Heart right ventricle (tissue), 16 donors: Measurements from ENCODE around the gene PLA2G4A. TPM values are rescaled to one million over a fixed set of nuclear protein-coding genes. Genes with fewer than 3 reads are reported as not detected.

Experiments
- ATAC-seq, 8 donors: fragments of 200-7000 bp; cut with Tn5 transposase; one replicate each; pipeline ENCODE4 v1.9.1; 2020; ENCODE audit warnings: mild to moderate bottlenecking in 8 of 8, moderate library complexity in 8 of 8, moderate number of reproducible peaks in 1 of 8
- DNase-seq, 2 donors: peaks; one replicate each; pipeline ENCODE4 v3.0.0-alpha.2; 2020
- H3K27ac ChIP-seq, 10 donors: fragments of 200-600 bp; sonication (generic) in 2 of 10; one replicate each; pipeline versions ENCODE4 v1.5.0 to v1.8.0; 2020 to 2022; ENCODE audit warnings: mild to moderate bottlenecking in 3 of 10
- H3K27me3 ChIP-seq, 7 donors: fragments of 200-600 bp; one replicate each; pipeline ENCODE4 v1.8.0; 2021 to 2022; ENCODE audit warnings: mild to moderate bottlenecking in 2 of 7
- H3K36me3 ChIP-seq, 9 donors: fragments of 200-600 bp; sonication (generic) in 1 of 9; one replicate each; pipeline versions ENCODE4 v1.5.0 to v1.8.0; 2020 to 2022; ENCODE audit warnings: mild to moderate bottlenecking in 2 of 9
- H3K4me1 ChIP-seq, 9 donors: fragments of 200-600 bp; sonication (generic) in 1 of 9; one replicate each; pipeline versions ENCODE4 v1.5.0 to v1.8.0; 2020 to 2022; ENCODE audit warnings: mild to moderate bottlenecking in 4 of 9
- H3K4me3 ChIP-seq, 10 donors: fragments of 200-600 bp; sonication (generic) in 2 of 10; one replicate each; pipeline versions ENCODE4 v1.5.0 to v1.8.0; 2020 to 2022; ENCODE audit warnings: mild to moderate bottlenecking in 7 of 10, moderate library complexity in 2 of 10
- H3K9me3 ChIP-seq, 11 donors: fragments of 200-600 bp in 10 of 11; sonication (generic) in 2 of 11; one replicate each; pipeline versions ENCODE4 v1.5.0 to v1.8.0; 2013 to 2022; ENCODE audit warnings: mild to moderate bottlenecking in 2 of 11, control low read depth in 1 of 11, moderate library complexity in 1 of 11
- WGBS, 2 donors: extraction: QIAGEN DNeasy Blood & Tissue Kit; methylation state at CpG; one replicate each; pipeline ENCODE4 v1.1.7; 2013; ENCODE audit warnings: inconsistent platforms in 1 of 2; 5-methylcytosine and 5-hydroxymethylcytosine counted together
- intact Hi-C, 10 donors: fragments of 100-400 bp; cut with DNase I; formaldehyde crosslinking; loops; one replicate each; pipeline versions ENCODE4 v1.11.1 to v1.14.2; 2022
- polyA plus RNA-seq, 2 donors: library from polyadenylated mRNA; stranded (reverse); fragments of 200-250 nt; gene quantifications; one replicate each; pipeline ENCODE4 v1.2.3, GENCODE V29; 2013
- total RNA-seq, 10 donors: library from RNA; stranded (reverse); fragmentation: NEBNext Ultra II Directional in 3 of 10; extraction: Animal tissue kit (Norgen Biotek cat#: 25700) in 3 of 10; gene quantifications; one replicate each; pipeline versions ENCODE4 v1.2.1 to v1.2.4, GENCODE V29; 2021 to 2023
- TF ChIP-seq, protein P1 (sequence below), 9 donors: fragments of 200-600 bp; sonication (generic) in 2 of 9; IDR thresholded peaks; one replicate each; pipeline versions ENCODE4 v1.5.0 to v1.8.0; 2021 to 2022; ENCODE audit warnings: antibody characterized with exemption in 9 of 9, mild to moderate bottlenecking in 5 of 9, moderate library complexity in 1 of 9
- donor health status: Arrhythmogenic right ventricular cardiomyopathy.
- donor health status: ischemic (EF 13 %, LVEDD 7.1; RV severe dilation, severe dysfunction).
- donor health status: healthy with polysubstance abuse.
- donor health status: DM: no; HTN: yes; CAD: no.
- donor health status: DM: no; HTN: no; CAD: no.
- donor health status: ischemic (EF 25% LVEDD 6.9; RV normal size, moderate dysfunction).
- donor health status: ischemic (EF 25% LVEDD 5.7; RV mildly dilated, moderate dysfunction).
- donor health status: healthy.
- donor health status: DM: yes; HTN: yes; CAD: no.
- donor health status: Ischemic cardiomyopathy.
- donor health status: ischemic (EF 35%, LVEDD 5.7; RV mildly dilated, moderate dysfunction).
- donor health status: nonischemic (EF 11% LVEDD 7.7; RV severe dilation, severe dysfunction).
- donor health status: DM: yes; HTN: yes; CAD: no.
- donor health status: PGD.
- donor health status: ischemic (EF 29% LVEDD 5.4; RV normal size, mild dysfunction).
- donor health status: nonischemic (EF 23%, LVEDD 6.1; RV moderate dilation, normal function).

PLA2G4A gene
- total and polyA plus RNA-seq, 12 donors: 0.85 to 2.7 (median 1.9) TPM

DNA sequence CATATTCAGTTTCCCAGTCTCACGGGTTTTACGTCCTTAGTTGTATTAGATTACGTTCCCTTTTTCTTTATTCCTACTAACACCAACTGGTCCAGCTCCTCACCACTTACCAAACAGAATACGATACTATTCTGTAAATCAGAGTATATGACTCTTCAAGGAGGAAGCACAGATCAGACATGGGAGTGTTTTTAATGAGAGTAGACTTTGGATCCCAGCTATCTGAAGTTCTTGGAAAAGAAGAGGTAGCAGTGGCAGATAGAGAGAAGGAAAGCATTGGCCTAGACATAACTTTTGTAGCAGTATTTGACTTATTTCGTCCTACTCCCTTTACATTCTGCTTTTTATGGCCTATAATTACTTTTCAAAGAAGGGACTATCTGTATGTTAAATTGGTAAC, 24.1 kb upstream of the PLA2G4A start:
- Histone ChIP-seq H3K27ac (no peak overlapping the region), H3K27me3 (no peaks in the 10 kb centered on the region), H3K36me3 (no peaks in the 10 kb centered on the region), H3K4me3 (no peak overlapping the region), H3K4me1 (no peaks in the 10 kb centered on the region), H3K9me3 (no peaks in the 10 kb centered on the region)
- ATAC-seq (no peak), DNase-seq (no peak)
- TF ChIP-seq, protein P1, sequence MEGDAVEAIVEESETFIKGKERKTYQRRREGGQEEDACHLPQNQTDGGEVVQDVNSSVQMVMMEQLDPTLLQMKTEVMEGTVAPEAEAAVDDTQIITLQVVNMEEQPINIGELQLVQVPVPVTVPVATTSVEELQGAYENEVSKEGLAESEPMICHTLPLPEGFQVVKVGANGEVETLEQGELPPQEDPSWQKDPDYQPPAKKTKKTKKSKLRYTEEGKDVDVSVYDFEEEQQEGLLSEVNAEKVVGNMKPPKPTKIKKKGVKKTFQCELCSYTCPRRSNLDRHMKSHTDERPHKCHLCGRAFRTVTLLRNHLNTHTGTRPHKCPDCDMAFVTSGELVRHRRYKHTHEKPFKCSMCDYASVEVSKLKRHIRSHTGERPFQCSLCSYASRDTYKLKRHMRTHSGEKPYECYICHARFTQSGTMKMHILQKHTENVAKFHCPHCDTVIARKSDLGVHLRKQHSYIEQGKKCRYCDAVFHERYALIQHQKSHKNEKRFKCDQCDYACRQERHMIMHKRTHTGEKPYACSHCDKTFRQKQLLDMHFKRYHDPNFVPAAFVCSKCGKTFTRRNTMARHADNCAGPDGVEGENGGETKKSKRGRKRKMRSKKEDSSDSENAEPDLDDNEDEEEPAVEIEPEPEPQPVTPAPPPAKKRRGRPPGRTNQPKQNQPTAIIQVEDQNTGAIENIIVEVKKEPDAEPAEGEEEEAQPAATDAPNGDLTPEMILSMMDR (IDR thresholded peaks at IDR 0.05): no peak
- intact Hi-C loops: loop anchor here in 1 of 10 donors (10.0 kb wide), 1 partner anchor 200 kb away; no protein-coding TSS in a partner anchor
- WGBS, 2 donors: 71 to 90% methylated on average over 5 of the region's 5 CpGs

GRCh38 chr1:186806477-186806876, 22.3 kb upstream of the PLA2G4A start:
- Histone ChIP-seq H3K4me3 (no peak overlapping the region), H3K4me1 (no peaks in the 10 kb centered on the region), H3K27ac (no peak overlapping the region), H3K27me3 (no peaks in the 10 kb centered on the region), H3K9me3 (no peaks in the 10 kb centered on the region), H3K36me3 (no peaks in the 10 kb centered on the region)
- DNase-seq (peak in 1 of 2 donors; percentile 6), ATAC-seq (no peak)
- TF ChIP-seq, protein P1 (IDR thresholded peaks at IDR 0.05): peak in 6 of 9 donors; percentile 11 to 36 (median 20)
- intact Hi-C loops: loop anchor here in 1 of 10 donors (10.0 kb wide), 1 partner anchor 202 kb away; no protein-coding TSS in a partner anchor
- WGBS, 2 donors: 25% methylated on average over 3 of the region's 3 CpGs

GRCh38 chr1:186807163-186807562, 21.6 kb upstream of the PLA2G4A start:
- TF ChIP-seq, protein P1 (IDR thresholded peaks at IDR 0.05): no peak

DNA sequence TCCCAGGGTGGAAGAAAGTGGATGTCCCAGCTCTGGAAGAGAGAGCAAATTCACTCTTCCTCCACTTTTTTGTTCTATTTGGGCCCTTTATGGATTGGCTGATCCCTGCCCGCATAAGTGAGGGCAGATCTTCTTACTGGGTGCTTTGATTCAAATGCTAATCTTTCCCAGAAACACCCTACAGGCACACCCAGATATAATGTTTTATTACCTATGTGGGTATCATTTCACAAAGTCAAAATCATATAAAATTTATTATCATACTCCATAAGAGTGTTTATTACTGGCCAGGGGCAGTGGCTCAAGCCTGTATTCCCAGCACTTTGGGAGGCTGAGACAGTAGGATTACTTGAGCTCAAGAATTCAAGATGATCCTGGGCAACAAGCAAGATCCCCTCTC, 16.9 kb upstream of the PLA2G4A start:
- no peaks in the 10 kb centered on the region for H3K36me3 ChIP-seq
- H3K9me3 ChIP-seq: no peaks in the 10 kb centered on the region
- TF ChIP-seq, protein P1 (IDR thresholded peaks at IDR 0.05): no peak
- H3K4me3 ChIP-seq: no peak overlapping the region
- no peak for DNase-seq
- no peaks in the 10 kb centered on the region for H3K4me1 ChIP-seq
- H3K27me3 ChIP-seq: no peaks in the 10 kb centered on the region
- intact Hi-C loops: no loop called here
- 92 to 95% methylated on average over 1 of the region's 1 CpG for WGBS, 2 donors
- no peak for ATAC-seq
- peak overlapping the region in 1 of 10 donors; percentile 37 for H3K27ac ChIP-seq

More at GRCh38 chr1:186807163-186807562, 21.6 kb upstream of the PLA2G4A start:
- DNase-seq (no peak), ATAC-seq (no peak)
- intact Hi-C loops: loop anchor here in 1 of 10 donors (10.0 kb wide), 1 partner anchor 202 kb away; no protein-coding TSS in a partner anchor
- Histone ChIP-seq H3K4me3 (no peak overlapping the region), H3K36me3 (no peaks in the 10 kb centered on the region), H3K27me3 (no peaks in the 10 kb centered on the region), H3K27ac (no peak overlapping the region), H3K4me1 (no peaks in the 10 kb centered on the region), H3K9me3 (no peaks in the 10 kb centered on the region)
- 85 to 86% methylated on average over 4 of the region's 4 CpGs for WGBS, 2 donors
